ENCODE data around the gene PFKFB2. TPM values are rescaled to one million over a fixed set of nuclear protein-coding genes. Genes with fewer than 3 reads are reported as not detected.

Gene PFKFB2
- total and polyA plus RNA-seq, 2 donors (not counting 1 experiment from before 2014, with no cell fraction given), result 6.5 to 18.2 TPM

DNA sequence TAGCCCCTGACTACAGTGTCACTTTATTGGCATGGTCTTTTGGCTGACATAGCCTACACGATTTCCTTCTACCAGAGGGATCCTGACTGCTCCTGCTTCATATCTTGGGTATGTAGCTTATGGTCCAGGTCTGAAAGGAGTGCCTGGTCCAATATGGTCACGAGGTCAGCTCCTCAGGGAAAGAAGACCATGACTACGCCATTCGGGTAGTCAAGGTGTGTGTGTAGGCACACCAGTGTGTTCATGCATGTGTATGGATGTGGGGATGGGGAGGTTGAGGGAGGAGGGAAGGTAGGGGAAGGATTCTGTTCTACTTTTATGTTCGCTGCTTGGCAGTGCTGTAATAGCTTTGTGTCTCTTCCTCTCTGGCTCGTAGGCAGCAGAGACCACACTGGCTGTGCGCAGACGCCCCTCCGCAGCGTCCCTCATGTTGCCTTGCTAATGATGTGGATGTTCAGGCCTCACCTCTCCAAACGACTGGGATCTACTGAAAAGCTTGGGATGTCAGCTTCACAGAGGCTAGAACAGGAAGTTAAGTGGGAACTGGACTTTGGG lies 25.6 kb downstream of the PFKFB2 start:
- no peaks in the 10 kb centered on the region for H3K27me3 ChIP-seq (replicated peaks in 1 of 4; ENCODE audit: control extremely low read depth in 1 of 4, control insufficient read depth in 3 of 4, insufficient read depth in 4 of 4, low read length in 3 of 4)
- H3K9me3 Mint-ChIP-seq (ENCODE audit: insufficient read depth), result no peaks in the 10 kb centered on the region
- no peaks in the 10 kb centered on the region for H4K20me1 ChIP-seq (ENCODE audit: control insufficient read depth, insufficient read depth, low read length, poor library complexity, severe bottlenecking)
- H3K9me3 ChIP-seq (ENCODE audit: control extremely low read depth in 1 of 3, control insufficient read depth in 2 of 3, insufficient read depth in 1 of 3, low read length in 2 of 3), result no peaks in the 10 kb centered on the region
- H3K4me1 Mint-ChIP-seq, result peaks cover 1% of the 10 kb centered on the region
- no peak overlapping the region for H3K27ac ChIP-seq (ENCODE audit: low read length in 2 of 2)
- no peak overlapping the region for H3K9ac ChIP-seq (ENCODE audit: low read length)
- no peak overlapping the region for H3K27ac Mint-ChIP-seq
- no peak overlapping the region for H3K4me3 ChIP-seq (ENCODE audit: control extremely low read depth in 1 of 5, extremely low read depth in 1 of 5, insufficient read depth in 1 of 5, low read depth in 2 of 5, low read length in 4 of 5)
- DNase-seq (no peak), ATAC-seq (ENCODE audit: low read depth) (no peak)
- peaks cover 0 to 3% of the 10 kb centered on the region in 2 experiments for H3K36me3 ChIP-seq (replicated peaks in 1 of 2; ENCODE audit: control extremely low read depth in 1 of 2, control insufficient read depth in 1 of 2, extremely low read depth in 1 of 2, insufficient read depth in 2 of 2, low read length in 1 of 2)
- intact Hi-C loops (cut with micrococcal nuclease), result loop anchor here (1.0 to 5.0 kb wide), 2 partner anchors 71 to 421 kb away; no protein-coding TSS in a partner anchor
- 91% methylated on average over 10 of the region's 11 CpGs for WGBS (ENCODE audit: insufficient coverage)
- no peak overlapping the region for H2AFZ ChIP-seq (ENCODE audit: insufficient read depth, low read depth, low read length, poor library complexity, severe bottlenecking)
- H3K4me3 Mint-ChIP-seq, result no peak overlapping the region
- ChIA-PET CTCF (interaction anchor here (0.7 to 13.0 kb wide), 14 partner anchors 10 to 434 kb away, joined by 3 to 209 read pairs (median 4); partner anchors contain the start of genes C4BPB, PFKFB2 and YOD1), POLR2A (no interaction called here)
- no peak for TF ChIP-seq EZH2 (IDR thresholded peaks at IDR 0.05; ENCODE audit: borderline replicate concordance, insufficient read depth, low read depth, low read length, poor library complexity, severe bottlenecking)
- TF ChIP-seq, protein P1, sequence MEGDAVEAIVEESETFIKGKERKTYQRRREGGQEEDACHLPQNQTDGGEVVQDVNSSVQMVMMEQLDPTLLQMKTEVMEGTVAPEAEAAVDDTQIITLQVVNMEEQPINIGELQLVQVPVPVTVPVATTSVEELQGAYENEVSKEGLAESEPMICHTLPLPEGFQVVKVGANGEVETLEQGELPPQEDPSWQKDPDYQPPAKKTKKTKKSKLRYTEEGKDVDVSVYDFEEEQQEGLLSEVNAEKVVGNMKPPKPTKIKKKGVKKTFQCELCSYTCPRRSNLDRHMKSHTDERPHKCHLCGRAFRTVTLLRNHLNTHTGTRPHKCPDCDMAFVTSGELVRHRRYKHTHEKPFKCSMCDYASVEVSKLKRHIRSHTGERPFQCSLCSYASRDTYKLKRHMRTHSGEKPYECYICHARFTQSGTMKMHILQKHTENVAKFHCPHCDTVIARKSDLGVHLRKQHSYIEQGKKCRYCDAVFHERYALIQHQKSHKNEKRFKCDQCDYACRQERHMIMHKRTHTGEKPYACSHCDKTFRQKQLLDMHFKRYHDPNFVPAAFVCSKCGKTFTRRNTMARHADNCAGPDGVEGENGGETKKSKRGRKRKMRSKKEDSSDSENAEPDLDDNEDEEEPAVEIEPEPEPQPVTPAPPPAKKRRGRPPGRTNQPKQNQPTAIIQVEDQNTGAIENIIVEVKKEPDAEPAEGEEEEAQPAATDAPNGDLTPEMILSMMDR (IDR thresholded peaks at IDR 0.05), result no peak
- no peak overlapping the region for H3K4me2 ChIP-seq (replicated peaks; ENCODE audit: low read depth, low read length, poor library complexity, severe bottlenecking)
- H3K27me3 Mint-ChIP-seq, result no peaks in the 10 kb centered on the region
- no peaks in the 10 kb centered on the region for H3K79me2 ChIP-seq (ENCODE audit: control insufficient read depth, insufficient read depth, low read length)
- H3K4me1 ChIP-seq (ENCODE audit: control insufficient read depth in 2 of 2, insufficient read depth in 2 of 2, low read length in 2 of 2), result no peaks in the 10 kb centered on the region

DNA sequence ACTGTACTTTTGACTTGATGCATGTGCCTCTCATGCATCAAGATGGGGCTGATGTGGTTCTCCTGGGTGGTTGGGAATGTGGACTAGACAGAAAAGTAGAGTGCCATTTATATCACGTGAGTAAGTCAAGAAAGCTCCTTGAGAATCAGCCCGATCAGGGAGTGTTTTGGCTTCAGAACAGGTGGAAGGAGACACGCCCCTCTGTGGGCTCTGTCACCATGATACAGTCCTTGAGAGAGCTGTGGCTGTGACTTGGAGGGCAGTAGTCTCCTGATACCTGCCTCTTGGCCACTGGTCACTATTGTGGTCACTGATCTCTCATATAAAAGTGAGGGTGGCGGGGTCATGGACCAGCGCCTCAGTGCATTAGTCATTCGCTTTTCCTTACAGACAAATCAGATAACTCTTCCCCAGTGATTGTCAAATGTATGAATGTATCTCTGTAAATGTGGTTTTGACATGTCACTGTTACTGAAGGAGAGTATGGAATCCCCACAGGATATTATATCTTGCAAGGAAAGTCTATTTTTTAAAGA lies 26.7 kb downstream of the PFKFB2 start:
- H3K27me3 ChIP-seq (replicated peaks in 1 of 4; ENCODE audit: control extremely low read depth in 1 of 4, control insufficient read depth in 3 of 4, insufficient read depth in 4 of 4, low read length in 3 of 4), result no peaks in the 10 kb centered on the region
- H3K79me2 ChIP-seq (ENCODE audit: control insufficient read depth, insufficient read depth, low read length), result no peaks in the 10 kb centered on the region
- H3K4me3 ChIP-seq (ENCODE audit: control extremely low read depth in 1 of 5, extremely low read depth in 1 of 5, insufficient read depth in 1 of 5, low read depth in 2 of 5, low read length in 4 of 5), result no peak overlapping the region
- H3K4me1 ChIP-seq (ENCODE audit: control insufficient read depth in 2 of 2, insufficient read depth in 2 of 2, low read length in 2 of 2), result peaks cover under 1 to 3% of the 10 kb centered on the region in 2 donors
- H2AFZ ChIP-seq (ENCODE audit: insufficient read depth, low read depth, low read length, poor library complexity, severe bottlenecking), result no peak overlapping the region
- no peak overlapping the region for H3K9ac ChIP-seq (ENCODE audit: low read length)
- H3K4me1 Mint-ChIP-seq, result peaks cover 4% of the 10 kb centered on the region
- DNase-seq (no peak), ATAC-seq (ENCODE audit: low read depth) (no peak)
- ChIA-PET CTCF (interaction anchor here (1.0 to 13.0 kb wide), 15 partner anchors 10 to 421 kb away, joined by 3 to 209 read pairs (median 4); partner anchors contain the start of genes C4BPB, CR1, PFKFB2 and YOD1), POLR2A (no interaction called here)
- TF ChIP-seq, protein P1 (IDR thresholded peaks at IDR 0.05), result no peak
- TF ChIP-seq EZH2 (IDR thresholded peaks at IDR 0.05; ENCODE audit: borderline replicate concordance, insufficient read depth, low read depth, low read length, poor library complexity, severe bottlenecking), result no peak
- H3K4me3 Mint-ChIP-seq, result no peak overlapping the region
- no peaks in the 10 kb centered on the region for H3K27me3 Mint-ChIP-seq
- H3K9me3 Mint-ChIP-seq (ENCODE audit: insufficient read depth), result no peaks in the 10 kb centered on the region
- no peaks in the 10 kb centered on the region for H3K9me3 ChIP-seq (ENCODE audit: control extremely low read depth in 1 of 3, control insufficient read depth in 2 of 3, insufficient read depth in 1 of 3, low read length in 2 of 3)
- no peak overlapping the region for H3K27ac ChIP-seq (ENCODE audit: low read length in 2 of 2)
- H4K20me1 ChIP-seq (ENCODE audit: control insufficient read depth, insufficient read depth, low read length, poor library complexity, severe bottlenecking), result no peaks in the 10 kb centered on the region
- peaks cover 0 to 3% of the 10 kb centered on the region in 2 experiments for H3K36me3 ChIP-seq (replicated peaks in 1 of 2; ENCODE audit: control extremely low read depth in 1 of 2, control insufficient read depth in 1 of 2, extremely low read depth in 1 of 2, insufficient read depth in 2 of 2, low read length in 1 of 2)
- no peak overlapping the region for H3K4me2 ChIP-seq (replicated peaks; ENCODE audit: low read depth, low read length, poor library complexity, severe bottlenecking)
- WGBS (ENCODE audit: insufficient coverage), result 100% methylated on average over 3 of the region's 6 CpGs
- intact Hi-C loops (cut with micrococcal nuclease), result loop anchor here (5.0 kb wide), 2 partner anchors 72 to 258 kb away; no protein-coding TSS in a partner anchor
- no peak overlapping the region for H3K27ac Mint-ChIP-seq

All from B cell (primary cell).